ENCODE measurements around the gene FMN2. TPM values are rescaled to one million over a fixed set of nuclear protein-coding genes. Genes with fewer than 3 reads are reported as not detected.

Gene FMN2
- polyA plus RNA-seq, 3 donors = not detected

DNA sequence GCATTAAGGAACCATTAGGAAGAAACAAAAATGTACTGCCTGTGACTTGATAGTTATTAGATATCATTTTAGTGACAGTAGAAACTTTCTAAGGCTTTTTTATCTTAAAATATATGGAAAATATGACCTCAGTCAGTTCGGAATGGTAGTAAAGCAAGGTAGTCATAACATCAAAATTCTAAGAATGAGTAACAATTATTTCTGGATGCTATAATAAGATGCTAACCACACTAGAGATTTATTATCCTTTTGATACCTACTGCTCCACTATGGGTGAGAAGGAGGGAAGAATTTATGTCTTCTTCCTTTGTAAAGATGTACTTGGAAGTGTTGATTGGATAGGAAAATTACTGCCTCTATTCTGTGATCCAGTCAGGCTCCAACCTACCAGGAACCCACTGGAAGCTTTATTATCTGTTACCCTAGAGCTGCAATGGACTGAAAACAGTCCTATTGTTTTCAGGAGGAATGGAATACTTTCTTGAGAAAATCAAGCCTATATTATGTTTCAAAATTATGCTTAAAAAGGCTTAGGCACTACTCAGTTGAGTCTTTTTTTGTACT is 8.8 kb downstream of the FMN2 start:
- Histone ChIP-seq H3K27ac (ENCODE audit: low read depth in 1 of 2, low read length in 2 of 2) (no peak overlapping the region), H3K36me3 (replicated peaks in 1 of 2; ENCODE audit: control insufficient read depth in 1 of 2, insufficient read depth in 2 of 2, low read length in 2 of 2) (no peaks in the 10 kb centered on the region), H3K4me3 (replicated peaks in 1 of 3; ENCODE audit: low read depth in 2 of 3, low read length in 3 of 3) (no peak overlapping the region), H3K4me2 (replicated peaks; ENCODE audit: extremely low read depth, low read length, poor library complexity, severe bottlenecking) (no peak overlapping the region), H3K9ac (ENCODE audit: insufficient read depth, low read length, poor library complexity, severe bottlenecking) (no peak overlapping the region), H3K79me2 (ENCODE audit: insufficient read depth, low read length) (no peaks in the 10 kb centered on the region), H3K27me3 (ENCODE audit: control insufficient read depth in 2 of 2, insufficient read depth in 2 of 2, low read length in 2 of 2) (peaks cover 1 to 25% of the 10 kb centered on the region in 2 donors), H2AFZ (ENCODE audit: insufficient read depth, low read depth, low read length, poor library complexity, severe bottlenecking) (no peak overlapping the region), H4K20me1 (ENCODE audit: insufficient read depth, low read length) (no peaks in the 10 kb centered on the region), H3K4me1 (ENCODE audit: control insufficient read depth in 1 of 2, insufficient read depth in 2 of 2, low read length in 2 of 2) (no peaks in the 10 kb centered on the region), H3K9me3 (replicated peaks in 1 of 2; ENCODE audit: control insufficient read depth in 1 of 2, insufficient read depth in 1 of 2, low read length in 2 of 2) (no peaks in the 10 kb centered on the region)
- Mint-ChIP-seq H3K36me3 (no peaks in the 10 kb centered on the region), H3K9me3 (peaks cover 0 to 4% (median 0%) of the 10 kb centered on the region in 7 donors), H3K27me3 (ENCODE audit: low read depth in 3 of 3) (peaks cover 13 to 26% (median 17%) of the 10 kb centered on the region in 3 donors), H3K4me3 (no peak overlapping the region), H3K27ac (no peak overlapping the region), H3K4me1 (no peaks in the 10 kb centered on the region)
- no peak for DNase-seq
- WGBS (ENCODE audit: insufficient coverage) = no CpG with 5 or more reads among the region's 1 CpG
- intact Hi-C loops (cut with micrococcal nuclease) = no loop called here
- TF ChIP-seq, protein P1, sequence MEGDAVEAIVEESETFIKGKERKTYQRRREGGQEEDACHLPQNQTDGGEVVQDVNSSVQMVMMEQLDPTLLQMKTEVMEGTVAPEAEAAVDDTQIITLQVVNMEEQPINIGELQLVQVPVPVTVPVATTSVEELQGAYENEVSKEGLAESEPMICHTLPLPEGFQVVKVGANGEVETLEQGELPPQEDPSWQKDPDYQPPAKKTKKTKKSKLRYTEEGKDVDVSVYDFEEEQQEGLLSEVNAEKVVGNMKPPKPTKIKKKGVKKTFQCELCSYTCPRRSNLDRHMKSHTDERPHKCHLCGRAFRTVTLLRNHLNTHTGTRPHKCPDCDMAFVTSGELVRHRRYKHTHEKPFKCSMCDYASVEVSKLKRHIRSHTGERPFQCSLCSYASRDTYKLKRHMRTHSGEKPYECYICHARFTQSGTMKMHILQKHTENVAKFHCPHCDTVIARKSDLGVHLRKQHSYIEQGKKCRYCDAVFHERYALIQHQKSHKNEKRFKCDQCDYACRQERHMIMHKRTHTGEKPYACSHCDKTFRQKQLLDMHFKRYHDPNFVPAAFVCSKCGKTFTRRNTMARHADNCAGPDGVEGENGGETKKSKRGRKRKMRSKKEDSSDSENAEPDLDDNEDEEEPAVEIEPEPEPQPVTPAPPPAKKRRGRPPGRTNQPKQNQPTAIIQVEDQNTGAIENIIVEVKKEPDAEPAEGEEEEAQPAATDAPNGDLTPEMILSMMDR (IDR thresholded peaks at IDR 0.05) = no peak

DNA sequence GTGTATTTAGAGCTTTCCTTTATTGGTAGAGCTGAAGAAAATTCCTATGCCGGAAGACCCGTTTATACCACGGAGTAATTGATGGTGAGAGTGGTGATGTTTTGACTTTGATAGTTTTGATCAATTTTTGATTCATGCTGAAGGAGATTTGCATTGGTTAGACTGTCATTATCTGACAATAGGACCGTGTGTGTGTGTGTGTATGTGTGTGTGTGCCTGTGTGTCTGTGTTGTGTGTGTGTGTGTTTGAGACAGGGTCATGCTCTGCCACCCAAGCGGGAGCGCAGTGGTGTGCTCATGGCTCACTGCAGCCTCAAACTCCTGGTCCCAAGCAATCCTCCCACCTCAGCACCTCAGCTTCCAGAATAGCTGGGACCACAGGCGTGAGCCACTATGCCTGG is 9.6 kb downstream of the FMN2 start:
- Mint-ChIP-seq H3K27me3 (ENCODE audit: low read depth in 3 of 3) (peaks cover 13 to 22% (median 16%) of the 10 kb centered on the region in 3 donors), H3K4me1 (no peaks in the 10 kb centered on the region), H3K4me3 (no peak overlapping the region), H3K27ac (no peak overlapping the region), H3K9me3 (peaks cover 0 to 4% (median 0%) of the 10 kb centered on the region in 7 donors), H3K36me3 (no peaks in the 10 kb centered on the region)
- Histone ChIP-seq H3K79me2 (ENCODE audit: insufficient read depth, low read length) (no peaks in the 10 kb centered on the region), H3K27me3 (ENCODE audit: control insufficient read depth in 2 of 2, insufficient read depth in 2 of 2, low read length in 2 of 2) (peaks cover 0 to 17% of the 10 kb centered on the region in 2 donors), H4K20me1 (ENCODE audit: insufficient read depth, low read length) (no peaks in the 10 kb centered on the region), H3K9ac (ENCODE audit: insufficient read depth, low read length, poor library complexity, severe bottlenecking) (no peak overlapping the region), H3K36me3 (replicated peaks in 1 of 2; ENCODE audit: control insufficient read depth in 1 of 2, insufficient read depth in 2 of 2, low read length in 2 of 2) (no peaks in the 10 kb centered on the region), H3K27ac (ENCODE audit: low read depth in 1 of 2, low read length in 2 of 2) (no peak overlapping the region), H3K9me3 (replicated peaks in 1 of 2; ENCODE audit: control insufficient read depth in 1 of 2, insufficient read depth in 1 of 2, low read length in 2 of 2) (no peaks in the 10 kb centered on the region), H3K4me2 (replicated peaks; ENCODE audit: extremely low read depth, low read length, poor library complexity, severe bottlenecking) (no peak overlapping the region), H3K4me1 (ENCODE audit: control insufficient read depth in 1 of 2, insufficient read depth in 2 of 2, low read length in 2 of 2) (no peaks in the 10 kb centered on the region), H2AFZ (ENCODE audit: insufficient read depth, low read depth, low read length, poor library complexity, severe bottlenecking) (no peak overlapping the region), H3K4me3 (replicated peaks in 1 of 3; ENCODE audit: low read depth in 2 of 3, low read length in 3 of 3) (no peak overlapping the region)
- WGBS (ENCODE audit: insufficient coverage) = 82% methylated on average over 4 of the region's 7 CpGs
- intact Hi-C loops (cut with micrococcal nuclease) = no loop called here
- no peak for DNase-seq
- TF ChIP-seq, protein P1 (IDR thresholded peaks at IDR 0.05) = no peak
